WI38 (cell line): Measurements from ENCODE around the gene MACROD2.

Source experiments
- H3K4me3 ChIP-seq: 2 replicates; pipeline ENCODE4 v1.5.1; 2011; ENCODE audit warnings: low read depth, mild to moderate bottlenecking, control low read depth, low read length
- CTCF ChIP-seq: IDR thresholded peaks from 2 replicates; pipeline ENCODE4 v1.5.1; 2012; ENCODE audit warnings: low read depth, mild to moderate bottlenecking, control low read depth, low read length

The MACROD2 gene

GRCh38 chr20:15565786-15566185 is 1570.5 kb downstream of the MACROD2 start:
- TF ChIP-seq CTCF: no peak
- no peak overlapping the region for H3K4me3 ChIP-seq

- TF ChIP-seq CTCF: no peak
- H3K4me3 ChIP-seq: no peak overlapping the region
Observed at GRCh38 chr20:15567219-15567618, 1571.9 kb downstream of the MACROD2 start.

GRCh38 chr20:15570156-15570555 is 1574.8 kb downstream of the MACROD2 start:
- TF ChIP-seq CTCF: no peak
- H3K4me3 ChIP-seq: no peak overlapping the region

- no peak overlapping the region for H3K4me3 ChIP-seq
- TF ChIP-seq CTCF: no peak
Observed at GRCh38 chr20:15571056-15571455, 1575.7 kb downstream of the MACROD2 start.

GRCh38 chr20:15575255-15575654 is 1579.9 kb downstream of the MACROD2 start:
- no peak overlapping the region for H3K4me3 ChIP-seq
- no peak for TF ChIP-seq CTCF

GRCh38 chr20:15576411-15576810 is 1581.1 kb downstream of the MACROD2 start:
- TF ChIP-seq CTCF: no peak
- H3K4me3 ChIP-seq: no peak overlapping the region

- TF ChIP-seq CTCF: no peak
- no peak overlapping the region for H3K4me3 ChIP-seq
Observed at GRCh38 chr20:15578113-15578512, 1582.8 kb downstream of the MACROD2 start.
